Fibroblast of the aortic adventitia (primary cell): Measurements from ENCODE around the gene LUM. TPM values are rescaled to one million over a fixed set of nuclear protein-coding genes. Genes with fewer than 3 reads are reported as not detected.
A peak's percentile ranks its signal among the peaks of the same experiment; 100 is the strongest.

Source experiments
- DNase-seq: peaks from one replicate; pipeline ENCODE4 v3.0.0-alpha.2; 2010; ENCODE audit warnings: low read depth
- H3K4me3 ChIP-seq: 2 replicates; pipeline ENCODE4 v1.5.1; 2011; ENCODE audit warnings: low read depth, mild to moderate bottlenecking, control low read depth, low read length, moderate library complexity
- total RNA-seq: library from RNA; depleted of rRNA; stranded (reverse); fragments of >200 nt; gene quantifications from 2 replicates; pipeline ENCODE4 v1.2.3, GENCODE V29; 2012; ENCODE audit warnings: low replicate concordance
- TF ChIP-seq, protein P1 (sequence below): IDR thresholded peaks from 2 replicates; pipeline ENCODE4 v1.5.1; 2011; ENCODE audit warnings: mild to moderate bottlenecking, low read length, control low read depth, inconsistent platforms; ENCODE audit not compliant: insufficient read depth

LUM gene
- total RNA-seq, 1 donor: 582 TPM

DNA sequence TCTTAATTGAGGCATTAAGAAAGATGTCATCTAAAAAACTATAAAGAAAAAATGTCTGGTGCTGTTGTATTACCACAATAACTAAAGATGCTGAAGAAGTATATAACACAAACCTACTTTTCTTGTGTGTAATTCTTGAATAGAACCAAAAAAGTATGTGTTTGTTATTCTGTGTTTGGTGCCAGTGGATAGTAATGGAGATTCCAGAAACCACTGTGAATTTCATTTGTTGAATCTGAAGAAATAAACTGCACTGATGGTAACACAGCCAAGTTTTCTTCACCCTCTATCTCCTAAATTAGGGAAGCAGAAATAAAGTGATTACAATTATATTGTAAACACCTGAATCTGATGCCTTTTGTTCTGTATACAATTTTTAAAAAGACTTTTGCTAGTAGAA, 40.4 kb downstream of the LUM start:
- no peak for DNase-seq
- no peak overlapping the region for H3K4me3 ChIP-seq
- TF ChIP-seq, protein P1, sequence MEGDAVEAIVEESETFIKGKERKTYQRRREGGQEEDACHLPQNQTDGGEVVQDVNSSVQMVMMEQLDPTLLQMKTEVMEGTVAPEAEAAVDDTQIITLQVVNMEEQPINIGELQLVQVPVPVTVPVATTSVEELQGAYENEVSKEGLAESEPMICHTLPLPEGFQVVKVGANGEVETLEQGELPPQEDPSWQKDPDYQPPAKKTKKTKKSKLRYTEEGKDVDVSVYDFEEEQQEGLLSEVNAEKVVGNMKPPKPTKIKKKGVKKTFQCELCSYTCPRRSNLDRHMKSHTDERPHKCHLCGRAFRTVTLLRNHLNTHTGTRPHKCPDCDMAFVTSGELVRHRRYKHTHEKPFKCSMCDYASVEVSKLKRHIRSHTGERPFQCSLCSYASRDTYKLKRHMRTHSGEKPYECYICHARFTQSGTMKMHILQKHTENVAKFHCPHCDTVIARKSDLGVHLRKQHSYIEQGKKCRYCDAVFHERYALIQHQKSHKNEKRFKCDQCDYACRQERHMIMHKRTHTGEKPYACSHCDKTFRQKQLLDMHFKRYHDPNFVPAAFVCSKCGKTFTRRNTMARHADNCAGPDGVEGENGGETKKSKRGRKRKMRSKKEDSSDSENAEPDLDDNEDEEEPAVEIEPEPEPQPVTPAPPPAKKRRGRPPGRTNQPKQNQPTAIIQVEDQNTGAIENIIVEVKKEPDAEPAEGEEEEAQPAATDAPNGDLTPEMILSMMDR: no peak

DNA sequence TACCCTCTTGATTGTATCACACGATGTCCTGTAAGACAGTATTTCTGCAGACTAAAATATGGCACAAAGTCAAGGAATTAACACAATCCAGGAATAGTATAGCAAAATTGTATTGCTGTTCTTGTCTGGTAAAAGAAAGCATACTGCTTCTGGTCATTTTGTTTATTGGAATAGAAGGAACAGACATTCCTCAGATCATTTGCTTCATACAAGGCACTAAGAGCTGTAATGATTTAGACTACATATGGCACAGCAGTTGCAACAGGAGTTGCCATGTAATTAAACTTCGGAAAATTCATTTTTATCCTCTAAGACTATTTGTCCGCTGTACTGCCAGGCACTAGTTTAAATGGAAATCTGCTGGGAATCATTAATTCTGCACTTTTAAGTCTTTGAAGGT, 45.9 kb downstream of the LUM start:
- no peak overlapping the region for H3K4me3 ChIP-seq
- no peak for DNase-seq
- TF ChIP-seq, protein P1: no peak

DNA sequence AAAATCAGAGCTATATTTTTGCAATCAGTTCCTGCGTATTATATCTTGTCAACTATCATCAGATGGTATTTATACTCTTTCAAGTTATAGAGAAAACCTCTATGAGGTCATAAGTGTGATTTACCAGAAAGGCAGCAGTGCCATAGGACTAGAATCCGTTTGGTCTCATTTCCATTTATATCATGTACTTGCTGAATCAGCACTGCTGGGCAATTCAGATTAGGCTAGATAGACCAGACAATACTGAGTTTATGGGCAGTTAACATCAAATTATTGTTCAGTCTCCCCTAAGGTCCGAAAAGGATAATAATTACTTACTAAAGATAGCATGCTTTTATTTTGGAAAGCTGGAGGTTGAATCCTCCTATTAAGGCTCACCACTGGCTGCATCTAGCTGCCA, 46.7 kb downstream of the LUM start:
- H3K4me3 ChIP-seq: no peak overlapping the region
- no peak for DNase-seq
- TF ChIP-seq, protein P1: no peak

DNA sequence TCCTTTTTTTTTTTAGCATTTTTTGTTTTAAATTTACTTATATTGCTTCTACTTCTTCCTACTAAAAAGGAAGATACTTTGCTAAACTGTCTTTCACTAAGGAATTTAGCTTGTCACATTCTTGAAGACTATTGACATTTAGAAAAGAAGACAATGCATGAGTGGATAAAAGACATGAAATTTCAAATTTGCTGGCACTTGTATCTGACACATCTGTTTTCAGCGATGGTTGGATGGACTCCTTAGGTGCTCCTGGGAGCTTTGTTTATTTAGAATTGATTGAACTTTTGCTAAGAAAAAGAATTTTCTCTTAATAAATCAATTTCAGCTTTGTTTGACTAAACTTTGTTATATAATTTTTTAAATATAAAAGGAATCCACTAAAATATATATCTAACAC, 50.2 kb downstream of the LUM start:
- no peak overlapping the region for H3K4me3 ChIP-seq
- TF ChIP-seq, protein P1: no peak
- DNase-seq: no peak

DNA sequence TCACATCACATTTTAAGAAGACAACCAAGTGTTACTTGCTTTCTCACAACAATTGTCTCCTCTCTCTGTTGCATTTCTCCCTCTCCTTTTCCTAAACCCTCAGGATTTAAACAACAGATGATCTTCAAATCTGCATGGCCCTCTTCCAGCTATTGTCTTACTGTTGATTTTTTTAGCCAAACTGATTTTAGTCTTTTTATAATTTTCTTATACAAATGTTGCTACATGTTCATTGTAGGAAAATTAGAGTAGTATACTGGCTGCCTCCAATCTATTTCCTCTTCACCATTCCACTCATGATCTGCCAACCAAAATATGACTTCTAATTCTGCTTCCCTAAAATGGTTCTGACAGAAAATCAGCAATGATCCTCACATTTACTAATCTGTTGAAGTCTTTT, 52.1 kb downstream of the LUM start:
- peak; percentile 16 for DNase-seq
- H3K4me3 ChIP-seq: no peak overlapping the region
- TF ChIP-seq, protein P1: no peak

DNA sequence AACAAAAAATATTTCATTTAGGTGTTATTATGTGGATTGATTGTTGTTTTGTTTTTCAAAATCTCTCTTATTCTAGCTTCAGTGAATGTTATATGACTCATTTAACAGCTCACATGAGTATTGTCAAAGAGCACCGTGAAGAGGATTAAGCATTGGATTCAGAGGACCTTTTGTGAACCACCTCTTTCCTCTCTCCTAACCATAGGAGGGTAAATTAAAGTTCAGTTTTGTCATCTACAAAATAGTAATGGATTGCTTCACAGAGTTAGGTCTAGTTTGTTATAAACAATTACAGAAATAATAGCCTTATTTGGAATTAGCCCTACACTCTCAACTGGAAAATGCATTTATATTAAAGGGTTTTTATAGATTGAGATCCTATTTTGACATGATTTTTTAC, 52.5 kb downstream of the LUM start:
- no peak overlapping the region for H3K4me3 ChIP-seq
- no peak for DNase-seq
- TF ChIP-seq, protein P1: no peak

DNA sequence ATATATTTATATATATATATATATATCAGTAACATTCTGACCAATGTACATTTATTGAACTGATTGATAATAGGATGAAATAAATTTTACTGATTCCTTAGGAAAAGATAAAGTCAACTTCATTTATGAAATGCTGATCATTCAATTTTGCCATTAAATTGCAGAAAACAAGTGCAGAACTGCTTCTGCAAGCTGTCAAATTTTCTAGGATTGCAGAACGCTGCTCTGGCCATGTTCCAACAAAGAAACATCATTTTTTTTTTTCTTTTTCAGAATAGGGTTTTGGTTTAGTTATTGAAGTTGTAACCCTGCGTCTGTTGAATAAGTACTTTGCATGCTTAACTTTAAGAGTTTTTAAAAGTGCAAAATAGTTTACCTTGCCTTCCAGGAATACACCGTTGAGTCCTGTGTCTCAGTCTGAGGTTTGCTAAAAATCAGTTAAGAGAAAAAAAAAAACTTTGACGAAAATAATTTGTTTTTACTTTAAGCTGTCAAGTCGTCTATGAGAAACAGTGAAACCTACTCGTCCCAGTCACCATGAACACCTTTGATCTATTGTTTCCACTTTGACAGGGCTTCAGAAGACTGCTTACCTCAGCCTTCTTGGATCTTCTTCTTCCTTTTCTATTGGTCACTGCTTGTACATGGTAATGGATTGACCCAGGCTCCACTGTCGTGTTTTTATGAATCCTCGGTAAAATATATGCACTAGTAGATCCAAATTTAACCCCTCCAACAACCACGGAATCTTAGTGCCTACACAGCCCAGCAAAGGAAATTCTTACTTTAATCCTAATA, 53.7 kb downstream of the LUM start, which contains the start of gene KERA:
TSS of gene KERA (minus strand) at position 657 of the 798 bp plus-strand sequence. CDS start 1,743 bp downstream, outside the sequence.
- no peak for DNase-seq
- TF ChIP-seq, protein P1: no peak
- H3K4me3 ChIP-seq: no peak within 1 kb of the TSS
